ENCODE measurements around the gene DUSP7. TPM values are rescaled to one million over a fixed set of nuclear protein-coding genes. Genes with fewer than 3 reads are reported as not detected.

DUSP7 gene
- total and polyA plus RNA-seq, 9 of the 15 experiments (the other 6 are each of a cell fraction or from before 2014, with no cell fraction given) = 0.45 to 15.8 (median 8.2) TPM

DNA sequence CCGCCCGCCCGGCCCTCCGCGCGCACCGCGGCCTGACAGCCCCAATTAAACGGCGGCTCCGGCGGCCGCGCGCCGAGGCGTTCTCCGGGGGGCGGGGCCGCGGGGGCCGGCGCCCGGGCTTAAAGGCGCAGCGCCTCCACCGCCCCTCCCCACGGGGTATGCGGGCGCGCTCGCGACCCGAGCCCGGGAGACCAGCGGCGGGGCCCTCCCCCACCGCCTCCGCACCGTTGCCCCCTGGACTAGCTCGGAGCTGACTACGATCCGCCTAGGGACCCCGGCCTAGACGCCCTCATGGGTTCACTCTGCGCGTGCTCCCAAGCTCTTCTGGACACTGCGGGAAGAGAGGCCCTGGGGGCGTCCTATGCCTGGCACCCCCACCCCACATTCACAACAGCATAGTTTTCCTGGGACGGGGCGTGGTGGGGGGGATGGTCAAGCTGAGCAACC, at the start of gene DUSP7 (continued):
- no peak for TF ChIP-seq ETS2 (tag; IDR thresholded peaks at IDR 0.05; ENCODE audit: borderline replicate concordance, poor library complexity, severe bottlenecking)
- TF ChIP-seq, protein P1, sequence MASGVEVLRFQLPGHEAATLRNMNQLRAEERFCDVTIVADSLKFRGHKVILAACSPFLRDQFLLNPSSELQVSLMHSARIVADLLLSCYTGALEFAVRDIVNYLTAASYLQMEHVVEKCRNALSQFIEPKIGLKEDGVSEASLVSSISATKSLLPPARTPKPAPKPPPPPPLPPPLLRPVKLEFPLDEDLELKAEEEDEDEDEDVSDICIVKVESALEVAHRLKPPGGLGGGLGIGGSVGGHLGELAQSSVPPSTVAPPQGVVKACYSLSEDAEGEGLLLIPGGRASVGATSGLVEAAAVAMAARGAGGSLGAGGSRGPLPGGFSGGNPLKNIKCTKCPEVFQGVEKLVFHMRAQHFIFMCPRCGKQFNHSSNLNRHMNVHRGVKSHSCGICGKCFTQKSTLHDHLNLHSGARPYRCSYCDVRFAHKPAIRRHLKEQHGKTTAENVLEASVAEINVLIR (CRISPR knock-in tag; IDR thresholded peaks at IDR 0.05) = no peak
- TF ChIP-seq, protein P2, sequence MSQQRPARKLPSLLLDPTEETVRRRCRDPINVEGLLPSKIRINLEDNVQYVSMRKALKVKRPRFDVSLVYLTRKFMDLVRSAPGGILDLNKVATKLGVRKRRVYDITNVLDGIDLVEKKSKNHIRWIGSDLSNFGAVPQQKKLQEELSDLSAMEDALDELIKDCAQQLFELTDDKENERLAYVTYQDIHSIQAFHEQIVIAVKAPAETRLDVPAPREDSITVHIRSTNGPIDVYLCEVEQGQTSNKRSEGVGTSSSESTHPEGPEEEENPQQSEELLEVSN (IDR thresholded peaks at IDR 0.05; ENCODE audit: borderline replicate concordance in 1 of 2, extremely low read depth in 1 of 2, insufficient read depth in 1 of 2, insufficient read length in 1 of 2, low read depth in 1 of 2, low read length in 1 of 2, poor library complexity in 1 of 2, severe bottlenecking in 1 of 2) = peak in 1 of 2 experiments; percentile 21
- no peak for TF ChIP-seq MED1 (CRISPR knock-in tag; IDR thresholded peaks at IDR 0.05; ENCODE audit: borderline replicate concordance)
- TF ChIP-seq KLF16 (IDR thresholded peaks at IDR 0.05) = no peak
- TF ChIP-seq, protein P3, sequence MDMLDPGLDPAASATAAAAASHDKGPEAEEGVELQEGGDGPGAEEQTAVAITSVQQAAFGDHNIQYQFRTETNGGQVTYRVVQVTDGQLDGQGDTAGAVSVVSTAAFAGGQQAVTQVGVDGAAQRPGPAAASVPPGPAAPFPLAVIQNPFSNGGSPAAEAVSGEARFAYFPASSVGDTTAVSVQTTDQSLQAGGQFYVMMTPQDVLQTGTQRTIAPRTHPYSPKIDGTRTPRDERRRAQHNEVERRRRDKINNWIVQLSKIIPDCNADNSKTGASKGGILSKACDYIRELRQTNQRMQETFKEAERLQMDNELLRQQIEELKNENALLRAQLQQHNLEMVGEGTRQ (CRISPR knock-in tag; IDR thresholded peaks at IDR 0.05) = no peak
- no peak for TF ChIP-seq ZNF668 (CRISPR knock-in tag; IDR thresholded peaks at IDR 0.05)
- no peak for TF ChIP-seq SUPT5H (IDR thresholded peaks at IDR 0.05)
- TF ChIP-seq EP300 (IDR thresholded peaks at IDR 0.05; ENCODE audit: low read length) = no peak
- TF ChIP-seq MCM3 (IDR thresholded peaks at IDR 0.05) = no peak
- TF ChIP-seq RFX5 (IDR thresholded peaks at IDR 0.05; ENCODE audit: low read depth, low read length) = no peak
- TF ChIP-seq NCOA6 (IDR thresholded peaks at IDR 0.05) = no peak
- no peak for TF ChIP-seq GATAD2B (IDR thresholded peaks at IDR 0.05; ENCODE audit: borderline replicate concordance)
- no peak for TF ChIP-seq SRSF9 (IDR thresholded peaks at IDR 0.05; ENCODE audit: borderline replicate concordance, low read depth, low read length)
- no peak for TF ChIP-seq PHF20 (IDR thresholded peaks at IDR 0.05; ENCODE audit: partially characterized antibody)
- no peak for TF ChIP-seq NR2C1 (IDR thresholded peaks at IDR 0.05)
- no peak for TF ChIP-seq NR2C1 (tag; IDR thresholded peaks at IDR 0.05)
- TF ChIP-seq, protein P4, sequence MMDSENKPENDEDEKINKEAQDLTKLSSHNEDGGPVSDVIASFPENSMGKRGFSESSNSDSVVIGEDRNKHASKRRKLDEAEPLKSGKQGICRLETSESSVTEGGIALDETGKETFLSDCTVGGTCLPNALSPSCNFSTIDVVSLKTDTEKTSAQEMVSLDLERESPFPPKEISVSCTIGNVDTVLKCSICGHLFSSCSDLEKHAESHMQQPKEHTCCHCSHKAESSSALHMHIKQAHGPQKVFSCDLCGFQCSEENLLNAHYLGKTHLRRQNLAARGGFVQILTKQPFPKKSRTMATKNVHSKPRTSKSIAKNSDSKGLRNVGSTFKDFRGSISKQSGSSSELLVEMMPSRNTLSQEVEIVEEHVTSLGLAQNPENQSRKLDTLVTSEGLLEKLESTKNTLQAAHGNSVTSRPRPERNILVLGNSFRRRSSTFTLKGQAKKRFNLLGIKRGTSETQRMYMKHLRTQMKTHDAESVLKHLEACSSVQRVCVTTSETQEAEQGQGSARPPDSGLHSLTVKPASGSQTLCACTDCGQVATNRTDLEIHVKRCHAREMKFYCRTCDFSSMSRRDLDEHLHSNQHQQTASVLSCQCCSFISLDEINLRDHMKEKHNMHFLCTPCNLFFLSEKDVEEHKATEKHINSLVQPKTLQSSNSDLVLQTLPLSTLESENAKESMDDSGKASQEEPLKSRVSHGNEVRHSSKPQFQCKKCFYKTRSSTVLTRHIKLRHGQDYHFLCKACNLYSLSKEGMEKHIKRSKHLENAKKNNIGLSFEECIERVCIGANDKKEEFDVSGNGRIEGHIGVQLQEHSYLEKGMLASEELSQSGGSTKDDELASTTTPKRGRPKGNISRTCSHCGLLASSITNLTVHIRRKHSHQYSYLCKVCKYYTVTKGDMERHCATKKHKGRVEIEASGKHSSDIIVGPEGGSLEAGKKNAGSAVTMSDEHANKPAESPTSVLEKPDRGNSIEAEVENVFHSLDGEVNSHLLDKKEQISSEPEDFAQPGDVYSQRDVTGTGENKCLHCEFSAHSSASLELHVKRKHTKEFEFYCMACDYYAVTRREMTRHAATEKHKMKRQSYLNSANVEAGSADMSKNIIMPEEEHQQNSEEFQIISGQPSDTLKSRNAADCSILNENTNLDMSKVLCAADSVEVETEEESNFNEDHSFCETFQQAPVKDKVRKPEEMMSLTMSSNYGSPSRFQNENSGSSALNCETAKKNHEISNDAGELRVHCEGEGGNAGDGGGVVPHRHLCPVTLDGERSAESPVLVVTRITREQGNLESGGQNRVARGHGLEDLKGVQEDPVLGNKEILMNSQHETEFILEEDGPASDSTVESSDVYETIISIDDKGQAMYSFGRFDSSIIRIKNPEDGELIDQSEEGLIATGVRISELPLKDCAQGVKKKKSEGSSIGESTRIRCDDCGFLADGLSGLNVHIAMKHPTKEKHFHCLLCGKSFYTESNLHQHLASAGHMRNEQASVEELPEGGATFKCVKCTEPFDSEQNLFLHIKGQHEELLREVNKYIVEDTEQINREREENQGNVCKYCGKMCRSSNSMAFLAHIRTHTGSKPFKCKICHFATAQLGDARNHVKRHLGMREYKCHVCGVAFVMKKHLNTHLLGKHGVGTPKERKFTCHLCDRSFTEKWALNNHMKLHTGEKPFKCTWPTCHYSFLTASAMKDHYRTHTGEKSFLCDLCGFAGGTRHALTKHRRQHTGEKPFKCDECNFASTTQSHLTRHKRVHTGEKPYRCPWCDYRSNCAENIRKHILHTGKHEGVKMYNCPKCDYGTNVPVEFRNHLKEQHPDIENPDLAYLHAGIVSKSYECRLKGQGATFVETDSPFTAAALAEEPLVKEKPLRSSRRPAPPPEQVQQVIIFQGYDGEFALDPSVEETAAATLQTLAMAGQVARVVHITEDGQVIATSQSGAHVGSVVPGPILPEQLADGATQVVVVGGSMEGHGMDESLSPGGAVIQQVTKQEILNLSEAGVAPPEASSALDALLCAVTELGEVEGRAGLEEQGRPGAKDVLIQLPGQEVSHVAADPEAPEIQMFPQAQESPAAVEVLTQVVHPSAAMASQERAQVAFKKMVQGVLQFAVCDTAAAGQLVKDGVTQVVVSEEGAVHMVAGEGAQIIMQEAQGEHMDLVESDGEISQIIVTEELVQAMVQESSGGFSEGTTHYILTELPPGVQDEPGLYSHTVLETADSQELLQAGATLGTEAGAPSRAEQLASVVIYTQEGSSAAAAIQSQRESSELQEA (IDR thresholded peaks at IDR 0.05; ENCODE audit: low read depth) = no peak
- TF ChIP-seq HEY1 (CRISPR knock-in tag; IDR thresholded peaks at IDR 0.05; ENCODE audit: borderline replicate concordance) = no peak
